DND-41 (cell line): Measurements from ENCODE around the gene UPK1B.

Experiments used
- CTCF ChIP-seq: IDR thresholded peaks from 2 replicates; pipeline ENCODE4 v1.5.1; 2012; ENCODE audit warnings: borderline replicate concordance, low read length, moderate library complexity, mild to moderate bottlenecking; ENCODE audit not compliant: poor library complexity, severe bottlenecking; ENCODE audit errors: extremely low read depth
- EZH2 ChIP-seq: IDR thresholded peaks from 3 replicates; pipeline ENCODE4 v1.6.1; 2012; ENCODE audit warnings: borderline replicate concordance, low read depth, mild to moderate bottlenecking, moderate library complexity, low read length, inconsistent platforms; ENCODE audit not compliant: severe bottlenecking

- TF ChIP-seq CTCF = no peak
- TF ChIP-seq EZH2 = no peak
Observed at GRCh38 chr3:119240591-119241434, 67.4 kb downstream of the UPK1B start, which contains the start of gene B4GALT4.
